HG02973 (cell line): Measurements from ENCODE around the gene ATP5PD.
"Not testable (repeated sequence)": the region's sequence is repeated elsewhere in the genome, so short reads cannot be mapped to it uniquely, and the experiment has no call there.

Experiments
- ATAC-seq: cut with Tn5 transposase; IDR thresholded peaks from one replicate; pipeline ENCODE4 v1.9.1; 2021; ENCODE audit warnings: moderate library complexity; ENCODE audit not compliant: unreplicated experiment

ATP5PD gene

DNA sequence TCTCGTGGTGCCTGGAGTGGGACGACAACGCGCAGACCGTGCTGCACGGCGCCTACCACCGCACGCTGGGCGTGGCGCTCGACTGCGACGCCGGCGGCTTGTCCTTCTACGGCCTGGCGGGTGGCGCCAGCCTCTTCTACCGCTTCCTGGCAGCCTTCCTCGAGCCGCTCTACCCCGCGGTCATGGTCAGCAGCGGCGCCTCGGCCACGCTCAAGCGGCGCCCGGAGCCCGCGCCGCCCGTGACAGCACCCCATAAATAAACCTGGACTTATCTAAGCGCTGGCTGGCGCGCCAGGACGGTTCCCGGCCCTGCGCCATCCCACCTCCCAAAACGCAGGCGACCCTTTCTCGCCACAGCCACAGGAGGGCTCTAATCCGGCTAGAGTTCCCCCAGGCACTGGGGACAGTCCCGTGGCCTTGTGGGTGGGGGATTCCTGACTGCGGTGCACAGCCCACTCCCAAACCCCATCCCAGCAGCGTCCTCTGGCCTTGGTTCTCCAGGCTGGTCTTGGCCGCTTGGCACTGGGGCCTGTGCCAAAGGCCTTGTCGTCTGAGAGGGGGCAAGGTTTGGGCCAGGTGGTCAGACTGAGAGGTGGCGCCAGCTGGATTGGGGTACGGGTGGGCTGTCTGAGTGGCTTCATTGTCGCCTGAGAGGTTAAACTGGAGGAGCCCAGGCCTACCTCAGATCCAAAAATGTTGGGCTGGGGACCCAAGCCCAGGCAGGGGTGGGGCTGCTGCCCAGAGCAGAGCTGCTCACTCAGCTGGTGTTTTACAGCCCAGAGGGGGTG is 30.9 kb upstream of the ATP5PD start:
- ATAC-seq = peak; percentile 34

DNA sequence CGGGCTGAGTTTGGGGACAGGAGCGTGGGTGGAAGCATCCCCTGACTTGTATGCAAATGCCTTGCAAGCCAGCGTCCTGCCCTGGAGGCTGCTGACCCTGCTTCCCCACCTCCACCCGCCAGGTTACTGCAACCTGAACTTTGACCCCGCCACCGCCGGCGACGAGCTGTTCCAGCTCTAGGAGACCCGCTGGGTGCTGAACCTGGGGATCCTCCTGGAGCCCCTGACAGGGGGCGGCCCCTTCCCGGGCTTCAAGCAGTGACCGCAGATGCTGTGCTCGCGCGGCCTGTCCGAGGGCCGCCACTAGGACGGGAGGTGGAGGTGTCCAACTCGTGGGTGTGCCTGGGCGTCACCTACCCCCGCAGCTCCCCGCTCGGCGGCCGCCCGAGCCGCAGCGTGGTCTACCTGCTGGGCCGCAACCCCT is 30.3 kb upstream of the ATP5PD start:
- ATAC-seq = peak; percentile 4

DNA sequence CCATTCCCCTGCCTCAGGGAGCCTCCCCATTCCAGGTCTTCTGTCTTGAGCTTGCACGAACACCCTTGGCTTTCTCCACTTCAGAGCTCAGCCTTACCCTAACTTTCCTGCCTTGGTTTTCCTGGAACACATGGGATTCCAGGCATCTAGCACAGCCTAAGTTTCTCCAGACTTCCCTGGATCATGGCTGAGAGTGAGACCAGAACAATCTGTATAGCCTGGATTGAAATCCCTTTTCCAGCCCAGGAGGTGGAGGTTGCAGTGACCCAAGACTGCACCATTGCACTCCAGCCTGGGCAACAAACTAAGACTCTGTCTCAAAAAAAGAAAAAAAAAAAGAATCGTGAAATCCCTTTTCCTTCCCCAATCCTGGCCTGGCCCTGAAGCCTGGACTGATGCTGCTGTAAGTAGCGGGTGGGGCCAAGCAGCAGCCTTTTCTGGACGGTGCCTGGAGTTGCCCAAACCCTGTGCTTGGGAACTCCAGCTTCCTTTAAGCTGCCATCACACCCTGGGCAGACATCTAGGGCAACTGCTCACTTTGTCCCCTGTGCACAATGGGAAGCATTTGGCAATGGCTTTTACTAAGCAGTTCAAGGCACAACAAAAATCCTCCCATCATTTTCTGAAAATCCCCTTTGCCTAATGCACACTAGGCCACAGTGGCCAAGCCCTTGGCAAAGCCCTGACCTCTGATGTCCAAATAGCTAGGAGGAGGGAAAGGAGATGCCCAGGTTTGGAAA is 29.0 kb upstream of the ATP5PD start:
- ATAC-seq = no peak

DNA sequence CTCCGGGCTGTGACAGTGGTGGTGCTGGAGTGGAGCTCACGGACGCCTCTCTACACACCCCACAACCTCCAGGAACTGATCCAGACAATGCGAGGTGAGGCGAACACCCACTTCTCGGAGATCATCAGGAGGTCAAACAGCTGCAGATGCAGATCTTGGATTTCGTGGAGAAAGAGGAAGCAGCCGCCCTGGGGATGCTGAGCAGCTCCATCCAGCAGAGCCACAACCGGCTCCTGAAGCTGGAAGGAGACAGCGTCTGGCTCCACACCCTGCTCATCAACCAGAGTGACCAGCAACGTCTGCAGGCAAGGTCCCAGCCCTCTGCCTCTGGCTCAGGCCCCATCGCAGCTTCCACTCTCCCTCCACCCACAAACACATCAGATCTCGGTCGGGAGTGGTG is 27.8 kb upstream of the ATP5PD start:
- ATAC-seq = no peak

DNA sequence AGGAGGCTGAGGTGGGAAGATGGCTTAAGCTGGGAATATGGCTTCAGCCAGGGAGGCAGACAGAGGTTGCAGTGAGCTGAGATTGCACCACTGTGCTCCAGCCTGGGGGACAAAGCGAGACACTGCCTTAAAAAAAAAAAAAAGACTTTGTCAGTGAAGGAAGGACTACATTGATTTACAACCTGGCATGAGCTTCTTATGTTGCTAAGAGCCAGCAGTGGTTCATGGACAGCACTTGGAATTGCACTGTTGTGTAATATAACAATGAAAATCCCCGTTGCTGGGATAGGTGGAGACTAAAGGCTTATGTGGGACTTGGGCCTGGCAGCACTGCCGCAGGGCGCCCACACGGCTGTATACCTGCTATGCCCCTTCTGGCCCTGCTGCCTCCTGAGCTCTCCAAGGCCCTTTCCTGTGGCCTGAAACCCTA is 26.9 kb upstream of the ATP5PD start:
- no peak for ATAC-seq

DNA sequence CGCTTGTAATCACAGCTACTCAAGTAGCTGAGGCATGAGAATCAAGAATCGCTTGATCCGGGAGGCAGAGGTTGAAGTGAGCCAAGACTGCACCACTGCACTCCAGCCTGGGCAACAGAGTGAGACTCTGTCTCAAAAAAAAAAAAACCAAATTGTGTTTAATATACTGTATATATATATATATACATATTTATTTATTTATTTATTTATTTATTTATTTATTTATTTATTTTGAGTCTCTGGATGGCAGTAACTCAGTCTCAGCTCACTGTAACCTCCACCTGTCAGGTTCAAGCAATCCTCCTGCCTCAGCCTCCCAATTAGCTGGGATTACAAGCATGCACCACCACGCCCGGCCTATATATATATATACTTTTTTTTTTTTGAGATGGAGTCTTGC is 26.1 kb upstream of the ATP5PD start:
- ATAC-seq = not testable (repeated sequence)

DNA sequence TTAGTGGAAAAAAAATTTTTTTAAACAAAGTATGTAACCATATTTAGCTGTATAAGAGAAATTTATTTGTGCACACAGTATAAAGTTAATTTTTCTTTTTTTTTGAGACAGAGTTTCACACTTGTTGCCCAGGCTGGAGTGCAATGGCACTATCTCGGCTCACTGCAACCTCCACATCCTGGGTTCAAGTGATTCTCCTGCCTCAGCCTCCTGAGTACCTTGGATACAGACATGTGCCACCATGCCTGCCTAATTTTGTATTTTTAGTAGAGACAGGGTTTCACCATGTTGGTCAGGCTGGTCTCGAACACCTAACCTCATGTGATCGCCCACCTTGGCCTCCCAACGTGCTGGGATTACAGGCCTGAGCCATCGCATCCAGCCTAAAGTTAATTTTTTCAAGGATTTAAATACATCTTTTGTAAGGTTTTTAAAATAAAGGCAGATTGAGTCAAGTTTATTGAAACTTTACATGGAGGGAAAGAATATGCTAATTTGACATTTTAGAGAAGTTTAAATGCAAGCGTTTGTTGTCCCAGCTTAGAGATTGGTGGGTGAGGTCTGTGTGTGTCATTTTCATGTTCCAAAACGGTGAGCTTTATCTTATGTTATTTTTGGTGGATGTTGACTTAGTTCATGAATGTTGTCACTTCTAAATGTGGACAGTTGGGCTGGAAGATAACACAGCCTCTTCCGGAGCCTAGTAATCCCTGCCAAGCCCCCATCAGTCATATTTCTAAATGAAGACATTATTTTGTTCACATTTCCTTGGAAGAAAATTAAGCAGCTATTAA is 24.9 kb upstream of the ATP5PD start:
- not testable (repeated sequence) for ATAC-seq

DNA sequence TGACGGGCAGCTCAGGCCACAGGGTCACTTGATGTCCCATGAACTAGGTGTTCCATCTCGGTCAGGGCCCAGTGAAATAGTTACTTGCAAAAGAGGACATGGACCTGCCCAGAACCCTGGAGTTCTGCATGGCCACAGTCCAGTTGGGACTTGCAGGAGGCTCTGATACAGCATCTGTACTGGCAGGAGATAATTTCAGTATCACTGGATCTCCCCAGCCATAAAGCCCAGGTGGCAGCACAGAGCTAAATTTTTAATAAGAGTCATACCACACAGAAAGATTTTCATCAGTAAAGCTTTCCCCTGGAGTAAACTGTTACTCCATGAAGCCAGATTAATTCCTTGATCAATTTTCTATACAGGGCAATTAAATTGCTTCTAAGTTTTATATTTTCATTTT is 23.0 kb upstream of the ATP5PD start:
- ATAC-seq = no peak

DNA sequence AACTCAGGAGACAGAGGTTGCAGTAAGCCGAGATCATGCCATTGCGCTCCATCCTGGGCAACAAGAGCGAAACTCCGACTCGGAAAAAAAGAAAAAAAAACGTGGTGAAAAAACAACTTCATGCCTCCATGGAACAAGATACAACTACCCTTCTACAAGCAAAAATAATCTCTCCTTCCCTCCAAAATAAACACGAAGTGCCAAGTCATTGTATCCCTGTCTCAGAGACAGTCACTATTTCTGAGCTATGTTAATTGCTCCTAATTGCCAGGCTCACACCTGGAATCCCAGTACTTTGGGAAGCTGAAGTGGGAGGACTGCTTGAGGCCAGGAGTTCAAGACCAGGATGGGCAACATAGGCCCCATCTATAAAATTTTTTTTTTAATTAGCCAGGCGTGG is 22.0 kb upstream of the ATP5PD start:
- no peak for ATAC-seq

DNA sequence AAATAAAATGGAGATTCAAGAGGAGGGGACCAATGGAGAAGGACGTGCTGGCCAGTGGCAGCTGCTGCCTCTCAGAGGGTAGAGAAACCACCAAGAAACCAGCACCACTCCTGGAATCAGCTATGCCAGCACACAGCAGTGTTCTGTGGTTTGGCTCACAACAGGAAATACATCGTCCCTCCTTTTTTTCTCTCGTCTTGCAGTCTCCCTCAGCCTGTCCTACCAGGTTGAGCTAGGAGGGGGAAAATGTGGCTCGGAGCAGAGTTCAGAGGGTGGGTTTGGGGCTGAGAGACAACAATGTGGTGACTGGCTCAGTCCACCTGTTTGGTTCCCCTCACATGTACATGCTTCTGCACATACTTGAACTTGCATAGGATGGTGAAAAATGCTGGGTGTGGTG is 21.1 kb upstream of the ATP5PD start:
- no peak for ATAC-seq

DNA sequence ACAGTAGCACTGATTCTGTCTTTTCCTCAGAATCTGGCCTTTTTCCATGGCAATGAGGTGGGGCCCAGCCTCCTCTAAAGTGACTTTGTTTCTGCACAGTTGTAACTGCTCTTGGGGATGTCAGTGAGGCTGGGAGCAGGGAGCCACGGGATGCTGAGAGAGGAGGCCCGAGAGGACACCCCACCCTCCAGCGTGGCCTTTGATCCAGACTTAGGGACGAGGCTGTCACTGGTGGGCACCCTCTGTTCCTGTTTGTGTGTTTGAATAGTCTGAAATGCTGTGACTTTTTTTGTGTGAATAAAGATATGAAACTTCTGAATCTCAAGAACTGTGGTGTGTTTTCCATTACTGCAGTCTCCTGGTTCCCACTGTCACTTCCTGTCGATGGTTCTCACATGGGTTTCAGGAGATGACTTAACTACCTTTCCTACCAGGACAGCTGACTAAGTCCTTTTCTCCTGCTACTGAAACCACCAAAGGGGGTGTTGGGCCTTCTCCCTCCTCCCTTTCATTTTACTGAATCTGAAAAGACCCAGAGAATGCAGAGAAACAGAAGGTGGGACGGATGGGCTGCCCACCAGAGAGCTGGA is 18.9 kb upstream of the ATP5PD start:
- ATAC-seq = no peak

DNA sequence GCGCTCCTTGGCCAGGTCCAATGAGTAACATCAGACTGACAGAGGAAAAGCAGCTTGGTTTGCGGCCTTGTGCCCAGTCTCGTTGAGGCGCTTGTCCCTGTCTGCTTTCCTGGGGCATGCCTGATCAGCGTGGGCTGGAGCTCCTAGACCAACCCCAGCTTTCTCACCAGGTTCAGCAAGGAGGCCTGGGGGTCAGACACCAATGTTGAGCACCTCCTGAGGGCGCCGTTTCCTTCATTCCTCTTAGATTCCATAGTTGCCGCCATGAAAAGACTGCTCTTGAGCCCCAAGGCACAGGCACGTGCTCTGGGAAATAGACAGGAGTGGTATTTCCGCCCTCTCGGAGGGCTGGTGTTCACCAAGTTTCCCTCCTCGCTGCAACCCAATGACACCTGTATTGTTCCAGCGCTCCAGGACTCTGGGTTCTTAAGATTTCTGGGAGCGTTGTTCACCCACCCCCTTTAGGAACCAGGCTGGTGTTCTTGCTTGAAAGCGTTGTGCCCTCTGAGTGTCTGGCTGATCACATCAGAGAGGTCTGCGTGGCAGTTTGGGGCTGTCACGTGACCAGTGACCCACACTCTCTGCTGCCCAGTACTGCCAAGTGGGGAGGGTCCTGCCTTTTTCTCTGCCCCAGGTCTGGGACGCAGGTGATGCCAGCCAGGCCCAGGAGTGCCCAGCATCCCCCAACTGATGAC is 18.2 kb upstream of the ATP5PD start:
- ATAC-seq = no peak

DNA sequence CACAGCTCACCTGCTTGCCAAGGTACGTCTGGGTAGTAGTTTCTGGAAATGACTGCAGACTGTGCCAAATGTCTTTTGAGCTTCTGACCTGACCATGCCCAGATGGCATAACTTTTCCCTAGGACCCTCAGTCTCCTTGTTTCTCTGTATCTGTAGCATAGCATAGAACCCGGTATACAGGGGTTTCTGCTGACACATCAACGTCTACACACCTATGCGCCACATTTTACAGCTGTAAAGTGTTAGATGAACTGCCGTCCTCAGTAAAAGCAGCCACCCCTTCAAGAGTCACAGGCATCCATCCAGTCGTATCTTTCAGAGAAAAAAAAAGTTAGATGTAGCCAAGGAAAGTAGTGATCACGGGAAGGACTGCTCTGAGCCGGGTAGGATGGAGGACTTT is 17.7 kb upstream of the ATP5PD start:
- no peak for ATAC-seq

DNA sequence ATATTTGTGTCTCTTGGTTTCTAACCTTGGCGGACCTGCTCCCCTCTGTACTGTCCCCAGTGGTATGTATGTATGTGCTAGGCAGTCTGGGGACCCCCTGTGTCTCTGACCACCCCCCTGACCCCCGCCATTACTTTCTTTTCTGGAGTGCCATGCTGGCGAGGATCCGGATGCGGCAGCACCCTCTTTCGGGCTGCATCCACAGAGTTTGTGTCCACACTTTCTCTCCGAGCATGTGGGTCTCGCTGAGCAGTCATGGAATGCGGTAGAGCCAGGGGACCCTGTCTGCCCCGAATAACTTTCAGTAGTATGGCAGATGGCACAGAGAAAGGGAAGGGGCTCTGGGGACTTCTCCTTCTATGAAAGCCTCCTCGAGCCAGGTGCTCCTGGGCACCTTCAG is 17.3 kb upstream of the ATP5PD start:
- ATAC-seq = no peak

DNA sequence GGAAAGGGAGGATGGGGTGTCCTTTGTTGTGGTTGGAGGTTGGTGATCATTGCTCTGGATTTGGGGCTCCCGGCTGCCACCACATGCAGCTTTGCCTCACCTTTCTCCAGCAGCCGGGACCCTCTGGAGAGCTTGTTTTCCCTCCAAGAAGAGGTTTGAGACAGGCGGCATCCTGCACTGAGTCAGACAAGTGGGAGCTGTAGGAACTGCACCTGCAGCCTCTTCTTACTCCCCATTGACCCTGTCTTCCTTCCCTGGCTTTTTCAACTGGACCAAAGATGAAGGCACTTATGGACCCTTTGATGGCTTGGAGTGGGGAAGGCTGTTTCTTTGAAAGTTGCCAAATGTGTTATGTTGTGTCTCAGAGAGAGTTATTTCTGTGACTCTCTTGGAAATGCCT is 16.9 kb upstream of the ATP5PD start:
- ATAC-seq = no peak

DNA sequence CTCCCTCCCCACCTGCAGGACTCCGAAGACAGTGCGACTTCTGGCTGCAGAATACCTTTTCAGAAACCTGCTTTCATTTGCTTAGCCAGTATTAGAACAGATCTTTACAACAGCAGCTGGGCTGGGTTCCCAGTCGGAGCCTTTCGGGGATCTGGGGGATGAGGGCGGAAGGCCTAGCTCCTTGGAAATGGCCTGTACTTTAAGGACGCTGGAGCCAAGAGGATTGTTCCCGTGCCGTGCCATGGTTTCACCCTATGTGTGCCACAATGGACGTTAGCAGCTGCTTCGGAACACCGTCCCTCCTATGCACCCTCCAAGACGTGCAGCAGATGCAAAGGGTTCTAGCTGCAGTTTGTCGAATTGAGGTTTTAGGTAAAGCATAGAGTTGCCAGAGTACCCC is 16.4 kb upstream of the ATP5PD start:
- ATAC-seq = no peak

DNA sequence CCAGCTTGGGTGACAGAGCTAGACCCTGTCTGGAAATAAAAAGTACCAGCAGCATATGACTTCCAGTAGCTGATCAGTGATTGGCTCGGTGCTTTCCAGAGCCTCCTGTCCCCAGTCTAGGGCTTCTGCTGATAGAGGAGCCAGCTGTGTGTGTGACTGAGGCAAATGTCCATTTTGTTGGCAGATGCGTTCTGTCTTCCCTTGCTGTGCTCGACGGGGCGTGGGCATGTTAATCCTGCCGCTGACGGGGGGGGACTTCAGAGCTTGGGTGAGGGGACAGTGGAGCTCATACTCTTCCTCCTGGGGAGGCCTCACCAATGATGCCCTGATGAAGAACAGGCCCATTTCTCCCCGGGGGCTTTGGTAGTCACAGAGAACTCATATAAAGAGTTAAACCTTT is 14.8 kb upstream of the ATP5PD start:
- ATAC-seq = no peak

DNA sequence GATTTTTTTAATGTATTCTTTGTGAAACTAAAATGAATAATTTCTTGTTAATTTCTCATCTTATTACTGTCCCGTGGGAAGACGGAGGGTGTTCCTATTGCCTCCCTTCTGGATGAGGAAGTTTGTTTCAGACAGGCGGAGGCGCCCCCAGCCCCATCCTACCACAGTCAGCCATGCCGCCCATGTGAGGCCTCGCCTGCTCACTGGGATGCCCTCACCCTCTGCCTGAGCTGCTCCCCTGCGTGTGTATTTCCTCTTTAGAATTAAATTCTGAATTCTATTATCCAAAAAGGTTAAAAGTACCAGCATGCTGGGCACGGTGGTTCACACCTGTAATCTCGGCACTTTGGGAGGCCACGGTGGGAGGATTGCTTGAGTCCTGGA is 14.3 kb upstream of the ATP5PD start:
- ATAC-seq = no peak

DNA sequence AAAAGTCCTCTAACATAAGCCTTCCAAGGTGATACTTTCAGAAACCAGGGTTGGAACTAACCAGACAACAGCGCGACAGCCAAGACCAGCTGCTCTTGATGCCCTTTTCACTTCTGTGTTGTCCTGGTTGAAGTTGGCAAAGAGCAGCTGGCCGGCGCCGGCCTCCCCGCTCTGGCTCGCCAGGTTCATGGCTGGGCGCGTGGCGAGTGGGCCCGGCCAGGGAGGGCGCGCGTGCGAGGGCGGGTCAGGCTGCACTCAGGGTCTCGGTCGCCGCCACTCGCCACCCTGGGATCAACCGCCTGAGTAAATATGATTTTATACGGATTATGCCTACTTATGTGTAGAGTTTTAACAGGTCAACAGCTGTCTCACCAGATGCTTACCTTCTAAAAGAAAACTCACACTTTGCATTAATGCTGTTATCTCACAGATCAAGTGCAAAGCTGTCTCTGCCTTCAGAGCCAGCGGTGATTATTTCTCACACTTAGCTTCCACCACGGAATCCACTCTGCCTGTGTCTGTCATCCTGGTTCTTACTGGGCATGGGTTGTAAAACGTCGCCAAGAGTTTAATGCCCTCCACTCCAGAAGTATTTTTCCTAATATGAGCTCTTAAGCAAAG is 13.8 kb upstream of the ATP5PD start:
- ATAC-seq = no peak
